HEK293 (cell line): ENCODE measurements around the gene KRTAP10-10.
A peak's percentile ranks its signal among the peaks of the same experiment; 100 is the strongest.
"Not testable (repeated sequence)": the region's sequence is repeated elsewhere in the genome, so short reads cannot be mapped to it uniquely, and the experiment has no call there.

Source experiments
- CTCF ChIA-PET: fragments of 350-600 bp; formaldehyde crosslinking; extraction: SDS; loops from one replicate; lab custom pipeline; 2021; ENCODE audit warnings: antibody characterized with exemption; lab: Yijun Ruan, JAX
- POLR2A ChIA-PET: fragments of 300-600 bp; formaldehyde crosslinking; extraction: SDS; loops from one replicate; lab custom pipeline; 2020; ENCODE audit warnings: antibody characterized with exemption, inconsistent platforms; lab: Yijun Ruan, JAX
- H3K27ac ChIP-seq: fragments of 200-500 bp; sonication (Bioruptor generic); 2 replicates; pipeline ENCODE4 v1.5.1; 2014; ENCODE audit warnings: low read depth, low read length, control low read depth, inconsistent platforms; ENCODE audit errors: extremely low read depth
- H3K36me3 ChIP-seq, 2 experiments: fragments of 200-500 bp in 1 of 2; sonication (Bioruptor generic) in 1 of 2; 1 replicate in 1 of 2; 2 replicates in 1 of 2; pipeline ENCODE4 v1.5.1; 2014 to 2017; ENCODE audit warnings: inconsistent platforms in 2 of 2, low read length in 2 of 2; ENCODE audit not compliant: control insufficient read depth in 2 of 2, insufficient read depth in 1 of 2
- H3K4me1 ChIP-seq: fragments of 200-500 bp; sonication (Bioruptor generic); 2 replicates; pipeline ENCODE4 v1.5.1; 2014; ENCODE audit warnings: mild to moderate bottlenecking, low read length, inconsistent platforms; ENCODE audit not compliant: control insufficient read depth, insufficient read depth
- H3K4me3 ChIP-seq: 2 replicates; pipeline ENCODE4 v1.5.1; 2011; ENCODE audit warnings: low read depth, mild to moderate bottlenecking, control low read depth, low read length, moderate library complexity
- H3K9me3 ChIP-seq: fragments of 200-500 bp; sonication (Bioruptor generic); 2 replicates; pipeline ENCODE4 v1.5.1; 2014; ENCODE audit warnings: low read depth, low read length, inconsistent platforms; ENCODE audit not compliant: control insufficient read depth, insufficient read depth
- CTCF ChIP-seq: fragments of 450-650 bp; formaldehyde crosslinking; IDR thresholded peaks from 2 replicates; pipeline ENCODE4 v1.5.1; 2016; ENCODE audit warnings: missing biosample characterization, missing genetic modification characterization
- FEZF1 ChIP-seq: fragments of 450-650 bp; formaldehyde crosslinking; IDR thresholded peaks from 2 replicates; pipeline ENCODE4 v1.5.1; 2016; ENCODE audit warnings: missing biosample characterization, missing genetic modification characterization
- GLIS1 ChIP-seq: fragments of 450-650 bp; formaldehyde crosslinking; IDR thresholded peaks from 2 replicates; pipeline ENCODE4 v1.5.1; 2016; ENCODE audit warnings: missing biosample characterization, missing genetic modification characterization
- KLF16 ChIP-seq: fragments of 450-650 bp; formaldehyde crosslinking; IDR thresholded peaks from 2 replicates; pipeline ENCODE4 v1.5.1; 2017; ENCODE audit warnings: missing biosample characterization, missing genetic modification characterization
- OVOL3 ChIP-seq: fragments of 450-650 bp; formaldehyde crosslinking; IDR thresholded peaks from 2 replicates; pipeline ENCODE4 v1.5.1; 2016; ENCODE audit warnings: missing biosample characterization, missing genetic modification characterization
- SETDB1 ChIP-seq: IDR thresholded peaks from one replicate; pipeline ENCODE4 v1.6.1; 2017; ENCODE audit warnings: mild to moderate bottlenecking, low read length, moderate library complexity, mixed read lengths; ENCODE audit not compliant: insufficient read length
- TRIM28 ChIP-seq: IDR thresholded peaks from 2 replicates; pipeline ENCODE4 v1.6.1; 2011; ENCODE audit warnings: low read length, control low read depth, borderline replicate concordance
- ZBTB17 ChIP-seq: fragments of 450-650 bp; formaldehyde crosslinking; IDR thresholded peaks from 2 replicates; pipeline ENCODE4 v1.5.1; 2016; ENCODE audit warnings: missing biosample characterization, missing genetic modification characterization
- ZNF114 ChIP-seq: fragments of 450-650 bp; formaldehyde crosslinking; IDR thresholded peaks from 2 replicates; pipeline ENCODE4 v1.5.0; 2017; ENCODE audit warnings: missing biosample characterization, missing genetic modification characterization
- ZNF146 ChIP-seq: fragments of 450-650 bp; formaldehyde crosslinking; IDR thresholded peaks from 2 replicates; pipeline ENCODE4 v1.5.1; 2016; ENCODE audit warnings: missing biosample characterization, missing genetic modification characterization
- ZNF169 ChIP-seq: fragments of 450-650 bp; formaldehyde crosslinking; IDR thresholded peaks from 2 replicates; pipeline ENCODE4 v1.5.1; 2016; ENCODE audit warnings: missing biosample characterization, missing genetic modification characterization
- ZNF280C ChIP-seq: fragments of 450-650 bp; formaldehyde crosslinking; IDR thresholded peaks from 2 replicates; pipeline ENCODE4 v1.5.1; 2016; ENCODE audit warnings: missing biosample characterization, missing genetic modification characterization
- ZNF394 ChIP-seq: fragments of 450-650 bp; formaldehyde crosslinking; IDR thresholded peaks from 2 replicates; pipeline ENCODE4 v1.5.1; 2016; ENCODE audit warnings: missing biosample characterization, missing genetic modification characterization, mild to moderate bottlenecking, moderate library complexity, borderline replicate concordance
- ZNF521 ChIP-seq: fragments of 450-650 bp; formaldehyde crosslinking; IDR thresholded peaks from 2 replicates; pipeline ENCODE4 v1.5.1; 2017; ENCODE audit warnings: missing biosample characterization, mild to moderate bottlenecking, missing genetic modification characterization
- ZNF580 ChIP-seq: fragments of 450-650 bp; formaldehyde crosslinking; IDR thresholded peaks from 2 replicates; pipeline ENCODE4 v1.5.1; 2016; ENCODE audit warnings: missing biosample characterization, missing genetic modification characterization
- ZNF585B ChIP-seq: fragments of 450-650 bp; formaldehyde crosslinking; IDR thresholded peaks from 2 replicates; pipeline ENCODE4 v1.5.1; 2016; ENCODE audit warnings: missing biosample characterization, missing genetic modification characterization
- ZNF621 ChIP-seq: fragments of 450-650 bp; formaldehyde crosslinking; IDR thresholded peaks from 2 replicates; pipeline ENCODE4 v1.5.1; 2017; ENCODE audit warnings: missing biosample characterization, missing genetic modification characterization
- ZNF624 ChIP-seq: fragments of 450-650 bp; formaldehyde crosslinking; IDR thresholded peaks from 2 replicates; pipeline ENCODE4 v1.5.1; 2017; ENCODE audit warnings: missing biosample characterization, missing genetic modification characterization
- ZNF747 ChIP-seq: fragments of 450-650 bp; formaldehyde crosslinking; IDR thresholded peaks from 2 replicates; pipeline ENCODE4 v1.5.1; 2016; ENCODE audit warnings: missing biosample characterization, missing genetic modification characterization
- ZNF837 ChIP-seq: fragments of 450-650 bp; formaldehyde crosslinking; IDR thresholded peaks from 2 replicates; pipeline ENCODE4 v1.5.1; 2016; ENCODE audit warnings: missing biosample characterization, missing genetic modification characterization

The KRTAP10-10 gene

GRCh38 chr21:44606495-44606894 lies 30.7 kb upstream of the KRTAP10-10 start:
- CTCF ChIA-PET = no interaction called here
- H3K36me3 ChIP-seq = no peaks in the 10 kb centered on the region
- no peak overlapping the region for H3K27ac ChIP-seq
- H3K4me1 ChIP-seq = no peaks in the 10 kb centered on the region
- H3K4me3 ChIP-seq = no peak overlapping the region
- H3K9me3 ChIP-seq = no peaks in the 10 kb centered on the region
- TF ChIP-seq ZNF585B (no peak), ZNF114 (tag by site-specific recombination) (no peak), ZNF580 (tag by site-specific recombination) (no peak), ZNF394 (tag by site-specific recombination) (no peak), ZNF146 (peak; percentile 93), ZNF621 (no peak), KLF16 (tag by site-specific recombination) (no peak), GLIS1 (tag by site-specific recombination) (no peak)
- POLR2A ChIA-PET = no interaction called here

- TF ChIP-seq TRIM28 (no peak), ZNF624 (tag by site-specific recombination) (peak; percentile 85; the same call in 1 of the 2 replicates), ZNF521 (tag by site-specific recombination) (no peak), ZBTB17 (no peak), OVOL3 (tag by site-specific recombination) (no peak), ZNF169 (tag by site-specific recombination) (no peak), ZNF747 (tag by site-specific recombination) (no peak), FEZF1 (tag by site-specific recombination) (no peak), ZNF280C (tag by site-specific recombination) (no peak), ZNF837 (tag by site-specific recombination) (no peak), SETDB1 (peak; percentile 66), CTCF (no peak)
- ChIA-PET CTCF (interaction anchor here (0.6 kb wide), 1 partner anchor 99 kb away, joined by 5 read pairs; no protein-coding TSS in a partner anchor), POLR2A (no interaction called here)
- Histone ChIP-seq H3K4me1 (no peaks in the 10 kb centered on the region), H3K9me3 (no peaks in the 10 kb centered on the region), H3K27ac (no peak overlapping the region), H3K4me3 (no peak overlapping the region), H3K36me3 (no peaks in the 10 kb centered on the region)
Measured at GRCh38 chr21:44609193-44609592, 28.0 kb upstream of the KRTAP10-10 start.

GRCh38 chr21:44610157-44610843 lies 26.9 kb upstream of the KRTAP10-10 start:
- POLR2A ChIA-PET, H3K36me3 ChIP-seq: not testable (repeated sequence)
- TF ChIP-seq ZNF585B = peak; percentile 68
- TF ChIP-seq, all 188 proteins: peak for 1; not testable (repeated sequence) for 187
- not testable (repeated sequence) for H3K27ac ChIP-seq, H3K9me3 ChIP-seq, H3K4me1 ChIP-seq, H3K4me3 ChIP-seq
- CTCF ChIA-PET = interaction anchor here (0.6 kb wide), 1 partner anchor 139 kb away, joined by 4 read pairs; no protein-coding TSS in a partner anchor
